ENCODE results near the gene NPEPPS.

NPEPPS gene

GRCh38 chr17:47621293-47622179, 90.6 kb downstream of the NPEPPS start:
- in situ Hi-C loops (cut with MboI; ENCODE audit: low sequenced_read_pairs) = loop anchor here (25.0 kb wide), 1 partner anchor 259 kb away; no protein-coding TSS in a partner anchor

GRCh38 chr17:47622180-47622549, 91.3 kb downstream of the NPEPPS start:
- in situ Hi-C loops (cut with MboI; ENCODE audit: low sequenced_read_pairs) = loop anchor here (25.0 kb wide), 1 partner anchor 260 kb away; no protein-coding TSS in a partner anchor

GRCh38 chr17:47624727-47625068, 93.8 kb downstream of the NPEPPS start:
- in situ Hi-C loops (cut with MboI; ENCODE audit: low sequenced_read_pairs) = loop anchor here (25.0 kb wide), 1 partner anchor 262 kb away; no protein-coding TSS in a partner anchor

- in situ Hi-C loops (cut with MboI; ENCODE audit: low sequenced_read_pairs) = no loop called here
Measured at GRCh38 chr17:47628014-47628566, 97.2 kb downstream of the NPEPPS start.

GRCh38 chr17:47629826-47630225, 98.9 kb downstream of the NPEPPS start:
- in situ Hi-C loops (cut with MboI; ENCODE audit: low sequenced_read_pairs) = no loop called here

- in situ Hi-C loops (cut with MboI; ENCODE audit: low sequenced_read_pairs) = no loop called here
Measured at GRCh38 chr17:47630614-47631013, 99.7 kb downstream of the NPEPPS start.

- in situ Hi-C loops (cut with MboI; ENCODE audit: low sequenced_read_pairs) = no loop called here
Measured at GRCh38 chr17:47632991-47633390, 102.1 kb downstream of the NPEPPS start.

GRCh38 chr17:47633996-47634395, 103.1 kb downstream of the NPEPPS start:
- in situ Hi-C loops (cut with MboI; ENCODE audit: low sequenced_read_pairs) = no loop called here

- in situ Hi-C loops (cut with MboI; ENCODE audit: low sequenced_read_pairs) = no loop called here
Measured at GRCh38 chr17:47634870-47635269, 104.0 kb downstream of the NPEPPS start.

GRCh38 chr17:47635734-47636133, 104.8 kb downstream of the NPEPPS start:
- in situ Hi-C loops (cut with MboI; ENCODE audit: low sequenced_read_pairs) = no loop called here

GRCh38 chr17:47636273-47637030, 105.5 kb downstream of the NPEPPS start:
- in situ Hi-C loops (cut with MboI; ENCODE audit: low sequenced_read_pairs) = no loop called here

GRCh38 chr17:47638903-47639302, 108.0 kb downstream of the NPEPPS start:
- in situ Hi-C loops (cut with MboI; ENCODE audit: low sequenced_read_pairs) = no loop called here

- in situ Hi-C loops (cut with MboI; ENCODE audit: low sequenced_read_pairs) = no loop called here
Measured at GRCh38 chr17:47640076-47640475, 109.2 kb downstream of the NPEPPS start.

GRCh38 chr17:47641202-47641601, 110.3 kb downstream of the NPEPPS start:
- in situ Hi-C loops (cut with MboI; ENCODE audit: low sequenced_read_pairs) = no loop called here

- in situ Hi-C loops (cut with MboI; ENCODE audit: low sequenced_read_pairs) = no loop called here
Measured at GRCh38 chr17:47643116-47643515, 112.2 kb downstream of the NPEPPS start.

GRCh38 chr17:47644324-47644723, 113.4 kb downstream of the NPEPPS start:
- in situ Hi-C loops (cut with MboI; ENCODE audit: low sequenced_read_pairs) = no loop called here

GRCh38 chr17:47649153-47649971, 118.5 kb downstream of the NPEPPS start, which contains the start of gene KPNB1:
KPNB1 (plus strand) TSS chr17:47649919; CDS start chr17:47650245, 326 bp downstream.
- in situ Hi-C loops (cut with MboI; ENCODE audit: low sequenced_read_pairs) = no loop called here

GRCh38 chr17:47649972-47650524, 119.1 kb downstream of the NPEPPS start:
- in situ Hi-C loops (cut with MboI; ENCODE audit: low sequenced_read_pairs) = no loop called here

GRCh38 chr17:47650525-47651522, 119.9 kb downstream of the NPEPPS start:
- in situ Hi-C loops (cut with MboI; ENCODE audit: low sequenced_read_pairs) = no loop called here

Data from HL-60/S4 (cell line).